ENCODE measurements around the gene PSMB8.

PSMB8 gene

DNA sequence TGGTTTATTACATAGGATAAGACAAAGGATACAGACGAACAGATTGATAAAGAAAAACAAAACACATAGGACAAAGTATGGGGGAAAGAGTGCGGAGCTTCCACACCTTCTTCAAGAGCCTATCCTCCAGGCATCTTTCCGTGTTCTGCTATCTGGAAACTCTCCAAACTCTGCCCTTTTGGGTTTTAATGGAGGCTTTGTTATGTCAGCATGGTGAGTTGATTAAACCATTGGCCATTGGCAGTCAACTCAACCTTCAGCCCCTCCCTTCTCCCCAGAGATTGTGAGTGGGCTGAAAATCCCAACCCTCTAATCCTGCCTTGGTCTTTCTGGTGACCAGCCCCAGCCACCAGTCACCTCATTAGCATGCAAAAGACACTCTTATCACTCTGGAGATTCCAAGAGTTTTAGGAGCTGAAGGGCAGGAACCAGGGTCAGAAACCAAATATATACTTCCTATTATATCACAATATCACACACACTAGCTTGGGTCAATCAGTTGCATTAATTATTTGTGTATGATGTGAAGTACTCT is 50.9 kb downstream of the PSMB8 start:
- DNase-seq (ENCODE audit: low read depth), result no peak
